Nasal cavity respiratory epithelium epithelial cell of viscerocranial mucosa (primary cell): Measurements from ENCODE around the gene MPV17L2. TPM values are rescaled to one million over a fixed set of nuclear protein-coding genes. Genes with fewer than 3 reads are reported as not detected.

Experiments
- total RNA-seq: library from RNA; depleted of rRNA; stranded (reverse); fragments of >200 nt; gene quantifications from 2 replicates; pipeline ENCODE4 v1.2.3, GENCODE V29; 2014

The MPV17L2 gene
- total RNA-seq, result 8.8 and 21.9 TPM in 2 replicates

GRCh38 chr19:18192673-18193387 lies at the start of gene MPV17L2:
TSS of gene MPV17L2 (plus strand) at chr19:18193218. CDS start at chr19:18193282, 64 bp downstream.

DNA sequence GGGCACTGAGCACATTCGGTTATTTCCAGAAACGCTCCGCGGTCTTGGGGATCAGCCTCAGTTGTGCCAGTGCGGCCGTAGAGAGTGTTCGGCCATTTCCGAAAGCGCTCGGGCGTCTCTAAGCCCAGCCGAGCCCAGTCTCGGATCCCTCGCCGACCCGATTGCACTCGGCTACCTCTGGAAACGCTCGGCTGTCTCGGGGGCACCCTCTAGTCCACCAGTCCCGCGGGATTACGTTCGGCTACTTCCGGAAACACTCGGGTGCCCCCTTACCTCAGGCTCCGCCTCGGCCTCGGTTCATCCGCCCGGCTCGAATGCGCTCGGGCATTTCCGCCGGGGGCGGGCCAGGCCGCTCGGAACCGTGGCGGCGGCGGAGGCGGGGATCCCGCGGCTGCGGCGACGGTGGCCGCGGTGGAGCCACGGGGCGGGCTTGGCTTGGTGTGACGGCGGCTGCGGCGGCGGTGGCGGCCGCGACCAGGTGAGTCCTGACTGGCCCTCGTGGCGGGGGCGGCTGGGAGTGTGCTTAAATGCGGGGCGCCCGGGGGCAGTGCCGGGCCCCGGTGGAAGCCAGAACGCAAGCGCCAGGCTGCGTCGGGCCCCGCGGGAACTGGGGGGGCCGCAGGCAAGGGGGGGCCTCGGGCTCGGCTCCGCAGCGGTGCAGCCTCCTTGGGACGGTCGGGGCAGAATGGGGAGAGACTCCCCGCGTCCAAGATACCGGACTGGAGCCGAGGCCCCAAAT lies 40.0 kb upstream of the MPV17L2 start, which contains the start of gene PIK3R2:
Gene PIK3R2 (plus strand): TSS at position 347 of the 739 bp plus-strand sequence. CDS start 2,717 bp downstream, outside the sequence.

DNA sequence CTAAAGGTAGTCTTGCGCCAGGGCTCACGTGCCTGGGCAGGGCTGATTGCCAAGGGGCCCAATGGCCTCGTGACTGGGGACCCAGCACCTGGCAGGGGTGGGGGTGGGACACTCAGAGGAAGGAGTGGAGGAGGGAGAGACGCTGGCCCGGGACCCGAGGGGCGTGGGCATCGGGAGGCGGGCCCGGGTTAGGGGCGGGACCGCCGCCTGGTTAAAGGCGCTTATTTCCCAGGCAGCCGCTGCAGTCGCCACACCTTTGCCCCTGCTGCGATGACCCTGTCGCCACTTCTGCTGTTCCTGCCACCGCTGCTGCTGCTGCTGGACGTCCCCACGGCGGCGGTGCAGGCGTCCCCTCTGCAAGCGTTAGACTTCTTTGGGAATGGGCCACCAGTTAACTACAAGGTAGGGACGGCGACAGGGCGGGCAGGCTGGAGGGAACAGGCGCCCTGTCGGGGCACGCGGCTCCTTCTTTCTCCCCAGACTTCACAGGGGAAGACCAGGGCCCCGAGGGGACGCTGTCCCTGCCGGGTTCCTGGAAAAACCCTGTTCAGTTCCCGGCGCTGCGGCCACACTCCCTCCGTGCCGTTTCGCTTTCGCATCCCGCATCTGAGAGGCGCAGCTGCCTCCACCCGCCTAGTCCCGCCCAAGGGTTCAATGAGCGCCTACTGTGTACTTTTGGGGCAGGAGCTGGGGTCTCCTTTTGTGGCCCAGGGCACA lies 19.3 kb upstream of the MPV17L2 start, which contains the start of gene IFI30:
Gene IFI30 (plus strand): TSS at position 242 of the 717 bp plus-strand sequence. CDS start 29 bp downstream, at position 271.

DNA sequence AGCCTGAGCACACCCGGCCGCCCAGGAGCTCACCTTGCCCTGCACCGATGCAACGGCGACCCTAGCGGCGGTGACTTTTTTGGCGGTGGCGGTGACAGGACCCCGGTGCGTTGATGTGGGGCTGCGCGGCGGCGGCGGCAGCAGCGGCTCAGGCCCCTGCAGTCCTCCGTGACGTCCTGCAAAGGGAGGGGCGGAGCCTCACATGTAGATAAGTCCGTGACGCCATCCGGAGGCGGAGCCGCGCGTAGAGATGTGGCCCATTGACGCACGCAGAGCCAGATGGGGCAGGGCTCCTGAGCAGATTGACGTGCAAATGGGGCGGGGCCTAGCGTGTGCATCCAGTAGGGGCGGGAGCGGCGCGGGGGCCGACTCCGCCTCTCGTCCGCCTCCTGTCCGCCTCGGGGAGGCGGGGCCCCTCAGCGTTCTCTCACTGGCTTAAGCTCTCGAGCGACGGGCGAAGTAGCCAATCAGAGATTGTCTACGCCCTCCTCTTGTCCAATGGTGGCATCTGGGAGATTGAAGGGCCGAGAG lies 10.9 kb downstream of the MPV17L2 start, which contains the start of gene RAB3A:
Gene RAB3A (minus strand): TSS at position 180 of the 531 bp plus-strand sequence. CDS start 1,302 bp downstream, outside the sequence.

DNA sequence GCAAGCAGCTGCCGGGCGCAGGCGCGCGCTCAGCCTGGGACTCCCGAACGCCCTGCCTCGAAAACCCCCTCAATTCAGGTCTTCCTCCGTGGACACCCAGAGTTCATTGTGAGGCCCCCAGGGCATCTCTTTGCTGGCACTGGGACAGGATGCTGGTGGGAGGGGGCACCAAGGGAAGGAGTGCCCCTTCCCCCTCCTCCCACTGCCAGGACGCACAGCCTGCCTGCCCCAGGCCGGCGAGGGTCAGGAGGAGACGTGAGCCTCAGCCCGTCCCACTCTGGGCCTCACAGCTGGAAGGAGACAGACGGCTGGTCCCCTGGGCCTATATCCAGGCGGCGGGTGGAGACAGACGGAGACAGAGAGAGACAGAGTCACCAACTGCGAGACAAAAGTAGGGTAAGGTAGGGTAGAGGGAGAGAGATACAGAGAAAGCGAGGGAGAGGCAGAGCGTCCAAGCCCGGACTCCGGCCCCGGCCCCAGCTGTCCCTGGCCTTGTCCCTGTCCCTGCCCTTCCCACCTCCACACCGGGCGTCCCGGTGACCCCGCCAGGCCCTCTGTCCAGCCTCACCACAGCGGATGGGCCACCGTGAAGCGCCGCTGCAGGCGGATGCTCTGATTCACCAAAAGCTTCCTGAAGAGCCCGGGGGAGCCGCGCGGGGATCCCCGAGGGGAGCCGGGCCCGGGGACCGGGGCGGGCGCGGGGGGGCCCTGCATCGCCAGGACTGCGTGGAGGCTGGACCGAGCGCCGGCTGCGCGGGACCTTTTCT lies 32.9 kb downstream of the MPV17L2 start, which contains the start of gene PDE4C:
Gene PDE4C (minus strand): TSS at position 737 of the 767 bp plus-strand sequence. CDS start 23 bp downstream, at position 714.

Other genes with a start within 250 kb of the MPV17L2 start
- gene KCNN1, start 226.1 kb upstream of the MPV17L2 start, total RNA-seq, result under 0.01 and 0.14 TPM in 2 replicates
- 6.2 and 8.4 TPM in 2 replicates for gene ARRDC2, start 185.0 kb upstream of the MPV17L2 start, total RNA-seq
- under 0.01 TPM in 1 of 2 replicates, not detected in the other for gene IL12RB1, start 106.3 kb upstream of the MPV17L2 start, total RNA-seq
- gene MAST3, start 95.4 kb upstream of the MPV17L2 start, total RNA-seq, result 1.7 and 5.1 TPM in 2 replicates
- 8.2 and 46.5 TPM in 2 replicates for gene PIK3R2, start 40.1 kb upstream of the MPV17L2 start, total RNA-seq
- gene IFI30, start 19.4 kb upstream of the MPV17L2 start, total RNA-seq, result 28.7 and 36.9 TPM in 2 replicates
- under 0.01 and 1.4 TPM in 2 replicates for gene RAB3A, start 10.8 kb downstream of the MPV17L2 start, total RNA-seq
- gene PDE4C, start 33.2 kb downstream of the MPV17L2 start, total RNA-seq, result under 0.01 and 0.14 TPM in 2 replicates
- 0.36 TPM in 1 of 2 replicates, not detected in the other for gene IQCN, start 81.2 kb downstream of the MPV17L2 start, total RNA-seq
- 129 and 153 TPM in 2 replicates for gene JUND, start 88.4 kb downstream of the MPV17L2 start, total RNA-seq
- gene LSM4, start 129.9 kb downstream of the MPV17L2 start, total RNA-seq, result 114 and 182 TPM in 2 replicates
- 15.3 and 17.4 TPM in 2 replicates for gene PGPEP1, start 147.4 kb downstream of the MPV17L2 start, total RNA-seq
- gene GDF15, start 192.9 kb downstream of the MPV17L2 start, total RNA-seq, result 172 and 183 TPM in 2 replicates
- gene LRRC25, start 204.4 kb downstream of the MPV17L2 start, total RNA-seq, result 0.07 TPM in 1 of 2 replicates, not detected in the other
- 13.7 and 17.4 TPM in 2 replicates for gene SSBP4, start 226.2 kb downstream of the MPV17L2 start, total RNA-seq
- gene ISYNA1, start 244.9 kb downstream of the MPV17L2 start, total RNA-seq, result 18.8 and 40.4 TPM in 2 replicates